Neural crest cell (in vitro differentiated cells): ENCODE data around the gene SCYL1. TPM values are rescaled to one million over a fixed set of nuclear protein-coding genes. Genes with fewer than 3 reads are reported as not detected.
A peak's percentile ranks its signal among the peaks of the same experiment; 100 is the strongest.

ENCODE experiments used
- DNase-seq: peaks from one replicate; pipeline ENCODE4 v3.0.0; 2021; ENCODE audit warnings: low read depth, mixed read lengths, low spot score
- H3K27ac Mint-ChIP-seq: one replicate; pipeline ENCODE4 v1.8.0; 2021; ENCODE audit warnings: mild to moderate bottlenecking, mixed read lengths; ENCODE audit not compliant: unreplicated experiment
- H3K27me3 Mint-ChIP-seq: 2 replicates; pipeline ENCODE4 v1.8.0; 2021; ENCODE audit warnings: low read depth, mild to moderate bottlenecking, mixed read lengths
- H3K36me3 Mint-ChIP-seq: 2 replicates; pipeline ENCODE4 v1.8.0; 2021; ENCODE audit warnings: low read depth, mild to moderate bottlenecking, mixed read lengths
- H3K4me1 Mint-ChIP-seq: 2 replicates; pipeline ENCODE4 v1.8.0; 2021; ENCODE audit warnings: mixed read lengths
- H3K4me3 Mint-ChIP-seq: one replicate; pipeline ENCODE4 v1.8.0; 2021; ENCODE audit warnings: mild to moderate bottlenecking, mixed read lengths
- H3K9me3 Mint-ChIP-seq: 2 replicates; pipeline ENCODE4 v1.8.0; 2021; ENCODE audit warnings: mixed read lengths
- CTCF ChIP-seq: fragments of 200-600 bp; sonication (generic); conservative IDR thresholded peaks from 2 replicates; pipeline ENCODE4 v1.5.0; 2021; ENCODE audit warnings: antibody characterized with exemption, mild to moderate bottlenecking
- total RNA-seq: library from RNA; stranded (reverse); gene quantifications from 2 replicates; pipeline ENCODE4 v1.2.1, GENCODE V29; 2021

The SCYL1 gene
- total RNA-seq, 1 donor from 2014 or later = 68.8 TPM

GRCh38 chr11:65530157-65530496, 5.2 kb downstream of the SCYL1 start:
- DNase-seq = no peak

GRCh38 chr11:65532388-65533064, 7.6 kb downstream of the SCYL1 start:
- no peak overlapping the region for H3K4me3 Mint-ChIP-seq
- no peaks in the 10 kb centered on the region for H3K9me3 Mint-ChIP-seq
- peaks cover 10% of the 10 kb centered on the region for H3K36me3 Mint-ChIP-seq
- H3K4me1 Mint-ChIP-seq = peaks cover 14% of the 10 kb centered on the region
- H3K27me3 Mint-ChIP-seq = peaks cover 11% of the 10 kb centered on the region
- H3K27ac Mint-ChIP-seq = no peak overlapping the region
- DNase-seq = no peak
- TF ChIP-seq CTCF = no peak

More at GRCh38 chr11:65530157-65530496, 5.2 kb downstream of the SCYL1 start:
- peak overlapping the region; percentile 40 for H3K4me3 Mint-ChIP-seq
- peaks cover 10% of the 10 kb centered on the region for H3K36me3 Mint-ChIP-seq
- no peak overlapping the region for H3K27ac Mint-ChIP-seq
- peak; percentile 49 for TF ChIP-seq CTCF
- peaks cover 4% of the 10 kb centered on the region for H3K27me3 Mint-ChIP-seq
- H3K4me1 Mint-ChIP-seq = peaks cover 19% of the 10 kb centered on the region
- H3K9me3 Mint-ChIP-seq = no peaks in the 10 kb centered on the region

GRCh38 chr11:65535102-65535501, 10.2 kb downstream of the SCYL1 start:
- TF ChIP-seq CTCF = no peak
- peak overlapping the region; percentile 23 for H3K4me3 Mint-ChIP-seq
- H3K27me3 Mint-ChIP-seq = peaks cover 31% of the 10 kb centered on the region
- H3K36me3 Mint-ChIP-seq = peaks cover 10% of the 10 kb centered on the region
- no peak for DNase-seq
- H3K9me3 Mint-ChIP-seq = no peaks in the 10 kb centered on the region
- no peak overlapping the region for H3K27ac Mint-ChIP-seq
- peaks cover 2% of the 10 kb centered on the region for H3K4me1 Mint-ChIP-seq

- H3K4me1 Mint-ChIP-seq = no peaks in the 10 kb centered on the region
- no peak overlapping the region for H3K27ac Mint-ChIP-seq
- no peak for DNase-seq
- no peak for TF ChIP-seq CTCF
- peak overlapping the region; percentile 38 for H3K4me3 Mint-ChIP-seq
- peaks cover 45% of the 10 kb centered on the region for H3K27me3 Mint-ChIP-seq
- peaks cover 8% of the 10 kb centered on the region for H3K36me3 Mint-ChIP-seq
- H3K9me3 Mint-ChIP-seq = no peaks in the 10 kb centered on the region
Observed at GRCh38 chr11:65536412-65537295, 11.8 kb downstream of the SCYL1 start.

- no peak for TF ChIP-seq CTCF
- no peaks in the 10 kb centered on the region for H3K9me3 Mint-ChIP-seq
- H3K27me3 Mint-ChIP-seq = peaks cover 51% of the 10 kb centered on the region
- DNase-seq = no peak
- H3K36me3 Mint-ChIP-seq = peaks cover 8% of the 10 kb centered on the region
- peaks cover 4% of the 10 kb centered on the region for H3K4me1 Mint-ChIP-seq
- peak overlapping the region; percentile 59 for H3K4me3 Mint-ChIP-seq
- no peak overlapping the region for H3K27ac Mint-ChIP-seq
Observed at GRCh38 chr11:65537296-65537597, 12.4 kb downstream of the SCYL1 start.
